B cell (primary cell): ENCODE results near the gene MAML3. TPM values are rescaled to one million over a fixed set of nuclear protein-coding genes. Genes with fewer than 3 reads are reported as not detected.

Source experiments
- ATAC-seq: fragments of 200-7000 bp; cut with Tn5 transposase; one replicate; pipeline ENCODE4 v1.10.0; 2021; ENCODE audit warnings: low read depth, mild to moderate bottlenecking, moderate number of reproducible peaks, moderate library complexity
- CTCF ChIA-PET: fragments of 350-600 bp; sonication (Branson Sonifier 250); formaldehyde crosslinking; loops from one replicate; lab custom pipeline; 2021; ENCODE audit warnings: antibody characterized with exemption, inconsistent platforms; lab: Charles Lee
- POLR2A ChIA-PET: fragments of 350-600 bp; sonication (Branson Sonifier 250); formaldehyde crosslinking; loops from one replicate; lab custom pipeline; 2021; ENCODE audit warnings: antibody characterized with exemption; lab: Charles Lee
- DNase-seq: peaks from one replicate; pipeline ENCODE4 v3.0.0; 2013
- H2AFZ ChIP-seq: 2 replicates; pipeline ENCODE4 v1.6.1; 2012; ENCODE audit warnings: mild to moderate bottlenecking, low read depth, low read length; ENCODE audit not compliant: insufficient read depth, poor library complexity, severe bottlenecking
- H3K27ac ChIP-seq, 2 donors: 1 replicate in 1 of 2; 2 replicates in 1 of 2; pipeline ENCODE4 v1.5.1; 2012 to 2013; ENCODE audit warnings: low read length in 2 of 2, mild to moderate bottlenecking in 2 of 2, moderate library complexity in 1 of 2
- H3K27me3 ChIP-seq, 4 experiments: fragments of 200-600 bp in 1 of 4; sonication (generic) in 1 of 4; replicated peaks in 1 of 4; 1 replicate in 2 of 4; 2 replicates in 2 of 4; pipeline versions ENCODE4 v1.6.1 to v1.7.0; 2013 to 2016; ENCODE audit warnings: low read length in 3 of 4, mild to moderate bottlenecking in 2 of 4, mixed read lengths in 1 of 4, moderate library complexity in 1 of 4; ENCODE audit not compliant: insufficient read depth in 4 of 4, control insufficient read depth in 3 of 4; ENCODE audit errors: control extremely low read depth in 1 of 4
- H3K36me3 ChIP-seq, 2 experiments: replicated peaks in 1 of 2; 1 replicate in 1 of 2; 2 replicates in 1 of 2; pipeline versions ENCODE4 v1.6.1 to v1.7.1; 2013; ENCODE audit warnings: low read length in 1 of 2; ENCODE audit not compliant: insufficient read depth in 2 of 2, control insufficient read depth in 1 of 2; ENCODE audit errors: control extremely low read depth in 1 of 2, extremely low read depth in 1 of 2
- H3K4me1 ChIP-seq, 2 donors: fragments of 200-600 bp in 1 of 2; sonication (generic) in 1 of 2; 1 replicate in 1 of 2; 2 replicates in 1 of 2; pipeline versions ENCODE4 v1.5.1 to v1.6.1; 2013 to 2017; ENCODE audit warnings: low read length in 2 of 2; ENCODE audit not compliant: control insufficient read depth in 2 of 2, insufficient read depth in 2 of 2
- H3K4me2 ChIP-seq: replicated peaks from 2 replicates; pipeline ENCODE3; 2012; ENCODE audit warnings: mild to moderate bottlenecking, low read depth, low read length; ENCODE audit not compliant: poor library complexity, severe bottlenecking
- H3K4me3 ChIP-seq, 5 experiments: fragments of 200-600 bp in 1 of 5; sonication (generic) in 1 of 5; 1 replicate in 3 of 5; 2 replicates in 2 of 5; pipeline versions ENCODE4 v1.5.1 to v1.7.0; 2011 to 2016; ENCODE audit warnings: low read length in 4 of 5, mild to moderate bottlenecking in 4 of 5, low read depth in 2 of 5, control low read depth in 1 of 5, moderate library complexity in 1 of 5; ENCODE audit not compliant: insufficient read depth in 1 of 5; ENCODE audit errors: control extremely low read depth in 1 of 5, extremely low read depth in 1 of 5
- H3K79me2 ChIP-seq: fragments of 200-600 bp; sonication (generic); one replicate; pipeline ENCODE4 v1.6.0; 2016; ENCODE audit warnings: low read length; ENCODE audit not compliant: control insufficient read depth, insufficient read depth
- H3K9ac ChIP-seq: fragments of 200-600 bp; sonication (generic); 2 replicates; pipeline ENCODE4 v1.6.1; 2017; ENCODE audit warnings: mild to moderate bottlenecking, low read length, moderate library complexity
- H3K9me3 ChIP-seq, 3 donors: one replicate each; pipeline versions ENCODE4 v1.6.1 to v1.7.1; 2013; ENCODE audit warnings: low read length in 2 of 3; ENCODE audit not compliant: control insufficient read depth in 2 of 3, insufficient read depth in 1 of 3; ENCODE audit errors: control extremely low read depth in 1 of 3
- H4K20me1 ChIP-seq: 2 replicates; pipeline ENCODE4 v1.6.0; 2012; ENCODE audit warnings: mild to moderate bottlenecking, low read length; ENCODE audit not compliant: insufficient read depth, control insufficient read depth, poor library complexity, severe bottlenecking
- H3K27ac Mint-ChIP-seq: one replicate; pipeline ENCODE4 v1.8.0; 2021; ENCODE audit warnings: mixed read lengths
- H3K27me3 Mint-ChIP-seq: one replicate; pipeline ENCODE4 v1.8.0; 2021; ENCODE audit warnings: mixed read lengths
- H3K4me1 Mint-ChIP-seq: one replicate; pipeline ENCODE4 v1.8.0; 2021; ENCODE audit warnings: mixed read lengths
- H3K4me3 Mint-ChIP-seq: one replicate; pipeline ENCODE4 v1.8.0; 2021; ENCODE audit warnings: mixed read lengths
- H3K9me3 Mint-ChIP-seq: one replicate; pipeline ENCODE4 v1.8.0; 2022; ENCODE audit warnings: mixed read lengths; ENCODE audit not compliant: insufficient read depth
- EZH2 ChIP-seq: IDR thresholded peaks from 2 replicates; pipeline ENCODE4 v1.6.1; 2012; ENCODE audit warnings: borderline replicate concordance, low read depth, mild to moderate bottlenecking, moderate library complexity, low read length; ENCODE audit not compliant: insufficient read depth, poor library complexity, severe bottlenecking
- WGBS: methylation state at CpG from one replicate; pipeline ENCODE4 v1.1.5; 2013; ENCODE audit warnings: missing lambda C conversion rate; ENCODE audit not compliant: insufficient coverage; 5-methylcytosine and 5-hydroxymethylcytosine counted together
- intact Hi-C: fragments of 100-400 bp; cut with micrococcal nuclease; formaldehyde crosslinking; loops from one replicate; pipeline ENCODE4 v1.10.0; 2022
- polyA plus RNA-seq: library from polyadenylated mRNA; depleted of rRNA; stranded (reverse); fragments of >200 nt; gene quantifications from 2 replicates; pipeline ENCODE4 v1.2.3, GENCODE V29; 2012
- total RNA-seq, 2 donors: library from RNA; stranded (reverse); fragments of 120-200 nt in 1 of 2; gene quantifications; 1 replicate in 1 of 2; 2 replicates in 1 of 2; pipeline versions ENCODE4 v1.2.3 to v1.2.4, GENCODE V29; 2013 to 2022
- TF ChIP-seq, protein P1 (sequence below): fragments of 200-600 bp; IDR thresholded peaks from one replicate; pipeline ENCODE4 v1.8.0; 2022; ENCODE audit warnings: antibody characterized with exemption, mild to moderate bottlenecking

The MAML3 gene
- total and polyA plus RNA-seq, 2 donors (not counting 1 experiment from before 2014, with no cell fraction given) = 0.94 to 5.3 TPM

DNA sequence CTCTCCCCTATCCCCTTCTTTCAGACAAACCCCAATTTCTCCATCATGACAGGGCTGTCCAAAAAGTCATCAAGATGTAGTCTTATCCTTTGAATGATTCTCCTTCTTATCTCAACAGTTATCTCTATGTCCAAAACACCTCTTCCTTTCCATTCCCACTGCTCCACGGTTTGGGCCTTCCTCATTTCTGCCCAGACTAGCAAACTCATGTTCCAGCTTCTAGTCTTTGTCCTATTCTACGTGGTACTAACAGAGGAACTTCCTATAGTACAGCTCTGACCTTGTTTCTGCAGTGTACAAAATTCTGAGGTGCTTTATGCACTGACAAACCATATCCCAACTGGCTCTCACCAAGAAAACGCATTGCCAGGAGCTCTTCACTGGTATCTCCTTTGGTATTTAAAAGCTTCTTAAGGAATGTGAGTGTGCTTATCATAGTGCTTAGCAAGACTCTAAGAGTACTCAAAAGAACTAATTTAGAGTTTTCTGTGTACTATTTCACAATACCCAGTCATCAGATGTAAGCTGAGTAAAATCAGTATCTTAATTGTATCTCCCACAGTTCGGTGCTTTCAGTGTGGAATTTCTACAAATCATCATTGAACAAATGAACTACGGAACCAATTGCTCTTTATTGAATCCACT lies 65.5 kb downstream of the MAML3 start:
- ChIA-PET POLR2A (no interaction called here), CTCF (no interaction called here)
- Mint-ChIP-seq H3K4me3 (no peak overlapping the region), H3K27me3 (peaks cover 25% of the 10 kb centered on the region), H3K4me1 (peaks cover 9% of the 10 kb centered on the region), H3K9me3 (no peaks in the 10 kb centered on the region), H3K27ac (no peak overlapping the region)
- Histone ChIP-seq H4K20me1 (no peaks in the 10 kb centered on the region), H3K79me2 (peaks cover 5% of the 10 kb centered on the region), H2AFZ (no peak overlapping the region), H3K27me3 (no peaks in the 10 kb centered on the region), H3K4me1 (peaks cover 0 to 7% of the 10 kb centered on the region in 2 donors), H3K4me3 (no peak overlapping the region), H3K27ac (no peak overlapping the region), H3K4me2 (no peak overlapping the region), H3K9ac (no peak overlapping the region), H3K36me3 (no peaks in the 10 kb centered on the region), H3K9me3 (no peaks in the 10 kb centered on the region)
- no peak for TF ChIP-seq EZH2
- TF ChIP-seq, protein P1, sequence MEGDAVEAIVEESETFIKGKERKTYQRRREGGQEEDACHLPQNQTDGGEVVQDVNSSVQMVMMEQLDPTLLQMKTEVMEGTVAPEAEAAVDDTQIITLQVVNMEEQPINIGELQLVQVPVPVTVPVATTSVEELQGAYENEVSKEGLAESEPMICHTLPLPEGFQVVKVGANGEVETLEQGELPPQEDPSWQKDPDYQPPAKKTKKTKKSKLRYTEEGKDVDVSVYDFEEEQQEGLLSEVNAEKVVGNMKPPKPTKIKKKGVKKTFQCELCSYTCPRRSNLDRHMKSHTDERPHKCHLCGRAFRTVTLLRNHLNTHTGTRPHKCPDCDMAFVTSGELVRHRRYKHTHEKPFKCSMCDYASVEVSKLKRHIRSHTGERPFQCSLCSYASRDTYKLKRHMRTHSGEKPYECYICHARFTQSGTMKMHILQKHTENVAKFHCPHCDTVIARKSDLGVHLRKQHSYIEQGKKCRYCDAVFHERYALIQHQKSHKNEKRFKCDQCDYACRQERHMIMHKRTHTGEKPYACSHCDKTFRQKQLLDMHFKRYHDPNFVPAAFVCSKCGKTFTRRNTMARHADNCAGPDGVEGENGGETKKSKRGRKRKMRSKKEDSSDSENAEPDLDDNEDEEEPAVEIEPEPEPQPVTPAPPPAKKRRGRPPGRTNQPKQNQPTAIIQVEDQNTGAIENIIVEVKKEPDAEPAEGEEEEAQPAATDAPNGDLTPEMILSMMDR = no peak
- 21% methylated on average over 2 of the region's 5 CpGs for WGBS
- DNase-seq (no peak), ATAC-seq (no peak)
- intact Hi-C loops = no loop called here

DNA sequence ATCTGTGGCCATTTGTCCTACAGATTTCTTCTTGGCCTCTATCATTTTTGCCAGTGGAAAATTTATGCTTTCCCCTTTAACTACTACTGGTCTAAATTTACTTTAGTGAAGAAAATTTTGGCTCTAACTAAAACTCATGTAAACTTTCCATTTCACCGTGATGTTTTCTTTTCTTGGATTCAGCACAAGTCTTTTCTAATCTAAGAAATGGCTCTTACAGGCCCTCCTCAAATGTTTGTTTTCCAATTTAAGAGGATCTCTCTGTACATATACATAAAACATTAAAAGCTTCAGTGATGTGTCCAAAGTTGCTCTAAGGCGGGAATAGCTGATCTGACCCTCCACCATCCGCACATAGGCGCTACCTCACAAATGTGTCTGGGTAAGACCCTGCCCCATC lies 68.1 kb downstream of the MAML3 start:
- 100% methylated on average over 3 of the region's 4 CpGs for WGBS
- POLR2A ChIA-PET = no interaction called here
- no peak for ATAC-seq

More for the DNA sequence above, 68.1 kb downstream of the MAML3 start:
- peaks cover 2% of the 10 kb centered on the region for H3K4me1 Mint-ChIP-seq
- Histone ChIP-seq H3K4me2 (no peak overlapping the region), H3K9me3 (no peaks in the 10 kb centered on the region), H3K27ac (no peak overlapping the region), H3K79me2 (peaks cover 5% of the 10 kb centered on the region), H3K4me1 (no peaks in the 10 kb centered on the region), H4K20me1 (no peaks in the 10 kb centered on the region), H3K4me3 (no peak overlapping the region), H3K27me3 (no peaks in the 10 kb centered on the region), H2AFZ (no peak overlapping the region), H3K9ac (no peak overlapping the region), H3K36me3 (no peaks in the 10 kb centered on the region)
- no peak overlapping the region for H3K27ac Mint-ChIP-seq
- CTCF ChIA-PET = no interaction called here
- DNase-seq = no peak
- no peak overlapping the region for H3K4me3 Mint-ChIP-seq
- H3K27me3 Mint-ChIP-seq = peaks cover 16% of the 10 kb centered on the region
- no peaks in the 10 kb centered on the region for H3K9me3 Mint-ChIP-seq
- TF ChIP-seq, protein P1 = no peak
- TF ChIP-seq EZH2 = no peak
- intact Hi-C loops = no loop called here
